Panc1 (cell line): Measurements from ENCODE around the gene FEM1B. TPM values are rescaled to one million over a fixed set of nuclear protein-coding genes. Genes with fewer than 3 reads are reported as not detected.

Experiments used
- ATAC-seq: fragments of 200-7000 bp; cut with Tn5 transposase; 2 replicates; pipeline ENCODE4 v1.9.1; 2020; ENCODE audit warnings: mild to moderate bottlenecking, moderate library complexity
- BruUV-seq: library from RNA; stranded (reverse); fragments of 400-500 nt; replicated peaks from 2 replicates; lab custom pipeline; 2021; lab: Mats Ljungman, UMichigan
- CTCF ChIA-PET: fragments of 300-600 bp; sonication (Branson Sonifier 250); formaldehyde crosslinking; loops from one replicate; lab custom pipeline; 2022; ENCODE audit warnings: antibody characterized with exemption; lab: Charles Lee
- POLR2A ChIA-PET: fragments of 300-600 bp; sonication (Branson Sonifier 250); formaldehyde crosslinking; loops from one replicate; lab custom pipeline; 2022; ENCODE audit warnings: antibody characterized with exemption; lab: Charles Lee
- DNase-seq: peaks from one replicate; pipeline ENCODE4 v3.0.0-alpha.2; 2010; ENCODE audit warnings: low read depth, low spot score
- H3K27ac ChIP-seq: 2 replicates; pipeline ENCODE4 v1.5.1; 2011; ENCODE audit warnings: mild to moderate bottlenecking, low read length, inconsistent platforms
- H3K27me3 ChIP-seq: fragments of 200-500 bp; sonication (Bioruptor generic); 2 replicates; pipeline ENCODE4 v1.6.0; 2014; ENCODE audit warnings: low read length, inconsistent platforms; ENCODE audit not compliant: control insufficient read depth, insufficient read depth
- H3K36me3 ChIP-seq: fragments of 200-500 bp; sonication (Bioruptor generic); 2 replicates; pipeline ENCODE4 v1.5.1; 2014; ENCODE audit warnings: inconsistent platforms, mild to moderate bottlenecking, low read length, moderate library complexity; ENCODE audit not compliant: control insufficient read depth, insufficient read depth
- H3K4me1 ChIP-seq: 2 replicates; pipeline ENCODE4 v1.5.1; 2011; ENCODE audit warnings: inconsistent platforms, mild to moderate bottlenecking, low read length, moderate library complexity; ENCODE audit not compliant: control insufficient read depth, insufficient read depth
- H3K4me3 ChIP-seq, 2 experiments: 2 replicates each; pipeline ENCODE4 v1.5.1; 2011 to 2012; ENCODE audit warnings: low read depth in 2 of 2, low read length in 2 of 2, mild to moderate bottlenecking in 2 of 2, inconsistent platforms in 1 of 2, moderate library complexity in 1 of 2
- H3K9me3 ChIP-seq: fragments of 200-500 bp; sonication (Bioruptor generic); 2 replicates; pipeline ENCODE4 v1.5.1; 2014; ENCODE audit warnings: low read depth, mild to moderate bottlenecking, inconsistent platforms, low read length, moderate library complexity; ENCODE audit not compliant: control insufficient read depth, insufficient read depth
- POLR2AphosphoS5 ChIP-seq: IDR thresholded peaks from 2 replicates; pipeline ENCODE4 v1.6.1; 2012; ENCODE audit warnings: mild to moderate bottlenecking, low read depth, low read length, moderate library complexity
- SIN3A ChIP-seq: IDR thresholded peaks from 2 replicates; pipeline ENCODE4 v1.6.1; 2012; ENCODE audit warnings: low read depth, mild to moderate bottlenecking, low read length, moderate library complexity, borderline replicate concordance; ENCODE audit not compliant: insufficient read depth
- TCF7L2 ChIP-seq: IDR thresholded peaks from 2 replicates; pipeline ENCODE4 v1.6.1; 2011; ENCODE audit warnings: mild to moderate bottlenecking, low read depth, low read length, inconsistent platforms
- in situ Hi-C: cut with HindIII; loops from 2 replicates; pipeline ENCODE4 v1.10.0; 2016; ENCODE audit warnings: low sequenced_read_pairs, low pct_unique_long_range_greater_than_20kb
- intact Hi-C: fragments of 100-400 bp; cut with micrococcal nuclease; formaldehyde crosslinking; loops from one replicate; pipeline ENCODE4 v1.10.0; 2022; ENCODE audit not compliant: unreplicated experiment
- total RNA-seq: library from RNA; stranded (reverse); gene quantifications from one replicate; pipeline ENCODE4 v1.2.1, GENCODE V29; 2021; ENCODE audit not compliant: unreplicated experiment
- TF ChIP-seq, protein P1 (sequence below): fragments of 450-650 bp; IDR thresholded peaks from 2 replicates; pipeline ENCODE4 v1.5.1; 2017; ENCODE audit warnings: mild to moderate bottlenecking
- TF ChIP-seq, protein P2 (sequence below), 2 experiments: IDR thresholded peaks; 2 replicates each; pipeline ENCODE4 v1.6.1; 2011 to 2012; ENCODE audit warnings: low read depth in 2 of 2, control low read depth in 1 of 2, low read length in 1 of 2, mild to moderate bottlenecking in 1 of 2, moderate library complexity in 1 of 2; ENCODE audit not compliant: insufficient read depth in 1 of 2

Gene FEM1B
- total RNA-seq, 1 experiment from 2014 or later, result 34.8 TPM

DNA sequence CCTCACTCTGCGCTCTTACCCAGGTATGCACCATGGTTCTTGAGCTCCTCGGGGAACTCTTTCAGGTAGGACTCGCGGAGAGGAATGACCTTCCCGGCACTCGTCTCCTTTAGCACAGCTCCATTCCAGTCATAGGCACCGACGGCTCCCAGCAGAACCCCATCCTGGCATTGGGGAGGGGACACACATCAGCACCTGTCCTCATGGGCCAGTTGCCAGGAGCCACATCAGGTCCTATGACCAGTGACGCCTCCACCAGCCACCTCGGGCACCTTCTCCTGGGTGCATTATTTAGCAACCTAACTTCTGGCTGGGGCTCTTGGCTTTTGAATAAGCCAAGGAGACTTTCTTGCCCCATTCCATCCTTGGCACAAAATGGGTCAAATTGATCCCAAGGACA lies 61.9 kb downstream of the FEM1B start:
- Histone ChIP-seq H3K9me3 (no peaks in the 10 kb centered on the region), H3K36me3 (no peaks in the 10 kb centered on the region), H3K27me3 (no peaks in the 10 kb centered on the region), H3K27ac (no peak overlapping the region), H3K4me3 (no peak overlapping the region), H3K4me1 (no peaks in the 10 kb centered on the region)
- ATAC-seq, result no peak
- no TSS peak for BruUV-seq
- ChIA-PET CTCF (no interaction called here), POLR2A (no interaction called here)
- TF ChIP-seq, protein P1, sequence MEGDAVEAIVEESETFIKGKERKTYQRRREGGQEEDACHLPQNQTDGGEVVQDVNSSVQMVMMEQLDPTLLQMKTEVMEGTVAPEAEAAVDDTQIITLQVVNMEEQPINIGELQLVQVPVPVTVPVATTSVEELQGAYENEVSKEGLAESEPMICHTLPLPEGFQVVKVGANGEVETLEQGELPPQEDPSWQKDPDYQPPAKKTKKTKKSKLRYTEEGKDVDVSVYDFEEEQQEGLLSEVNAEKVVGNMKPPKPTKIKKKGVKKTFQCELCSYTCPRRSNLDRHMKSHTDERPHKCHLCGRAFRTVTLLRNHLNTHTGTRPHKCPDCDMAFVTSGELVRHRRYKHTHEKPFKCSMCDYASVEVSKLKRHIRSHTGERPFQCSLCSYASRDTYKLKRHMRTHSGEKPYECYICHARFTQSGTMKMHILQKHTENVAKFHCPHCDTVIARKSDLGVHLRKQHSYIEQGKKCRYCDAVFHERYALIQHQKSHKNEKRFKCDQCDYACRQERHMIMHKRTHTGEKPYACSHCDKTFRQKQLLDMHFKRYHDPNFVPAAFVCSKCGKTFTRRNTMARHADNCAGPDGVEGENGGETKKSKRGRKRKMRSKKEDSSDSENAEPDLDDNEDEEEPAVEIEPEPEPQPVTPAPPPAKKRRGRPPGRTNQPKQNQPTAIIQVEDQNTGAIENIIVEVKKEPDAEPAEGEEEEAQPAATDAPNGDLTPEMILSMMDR, result no peak
- TF ChIP-seq, protein P2, sequence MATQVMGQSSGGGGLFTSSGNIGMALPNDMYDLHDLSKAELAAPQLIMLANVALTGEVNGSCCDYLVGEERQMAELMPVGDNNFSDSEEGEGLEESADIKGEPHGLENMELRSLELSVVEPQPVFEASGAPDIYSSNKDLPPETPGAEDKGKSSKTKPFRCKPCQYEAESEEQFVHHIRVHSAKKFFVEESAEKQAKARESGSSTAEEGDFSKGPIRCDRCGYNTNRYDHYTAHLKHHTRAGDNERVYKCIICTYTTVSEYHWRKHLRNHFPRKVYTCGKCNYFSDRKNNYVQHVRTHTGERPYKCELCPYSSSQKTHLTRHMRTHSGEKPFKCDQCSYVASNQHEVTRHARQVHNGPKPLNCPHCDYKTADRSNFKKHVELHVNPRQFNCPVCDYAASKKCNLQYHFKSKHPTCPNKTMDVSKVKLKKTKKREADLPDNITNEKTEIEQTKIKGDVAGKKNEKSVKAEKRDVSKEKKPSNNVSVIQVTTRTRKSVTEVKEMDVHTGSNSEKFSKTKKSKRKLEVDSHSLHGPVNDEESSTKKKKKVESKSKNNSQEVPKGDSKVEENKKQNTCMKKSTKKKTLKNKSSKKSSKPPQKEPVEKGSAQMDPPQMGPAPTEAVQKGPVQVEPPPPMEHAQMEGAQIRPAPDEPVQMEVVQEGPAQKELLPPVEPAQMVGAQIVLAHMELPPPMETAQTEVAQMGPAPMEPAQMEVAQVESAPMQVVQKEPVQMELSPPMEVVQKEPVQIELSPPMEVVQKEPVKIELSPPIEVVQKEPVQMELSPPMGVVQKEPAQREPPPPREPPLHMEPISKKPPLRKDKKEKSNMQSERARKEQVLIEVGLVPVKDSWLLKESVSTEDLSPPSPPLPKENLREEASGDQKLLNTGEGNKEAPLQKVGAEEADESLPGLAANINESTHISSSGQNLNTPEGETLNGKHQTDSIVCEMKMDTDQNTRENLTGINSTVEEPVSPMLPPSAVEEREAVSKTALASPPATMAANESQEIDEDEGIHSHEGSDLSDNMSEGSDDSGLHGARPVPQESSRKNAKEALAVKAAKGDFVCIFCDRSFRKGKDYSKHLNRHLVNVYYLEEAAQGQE (IDR thresholded peaks at IDR 0.05; ENCODE audit: insufficient read depth in 1 of 2, low read depth in 2 of 2, low read length in 1 of 2), result no peak
- TF ChIP-seq TCF7L2 (no peak), POLR2AphosphoS5 (no peak), SIN3A (no peak)
- in situ Hi-C loops (no loop called here), intact Hi-C loops (no loop called here)
- DNase-seq, result no peak

DNA sequence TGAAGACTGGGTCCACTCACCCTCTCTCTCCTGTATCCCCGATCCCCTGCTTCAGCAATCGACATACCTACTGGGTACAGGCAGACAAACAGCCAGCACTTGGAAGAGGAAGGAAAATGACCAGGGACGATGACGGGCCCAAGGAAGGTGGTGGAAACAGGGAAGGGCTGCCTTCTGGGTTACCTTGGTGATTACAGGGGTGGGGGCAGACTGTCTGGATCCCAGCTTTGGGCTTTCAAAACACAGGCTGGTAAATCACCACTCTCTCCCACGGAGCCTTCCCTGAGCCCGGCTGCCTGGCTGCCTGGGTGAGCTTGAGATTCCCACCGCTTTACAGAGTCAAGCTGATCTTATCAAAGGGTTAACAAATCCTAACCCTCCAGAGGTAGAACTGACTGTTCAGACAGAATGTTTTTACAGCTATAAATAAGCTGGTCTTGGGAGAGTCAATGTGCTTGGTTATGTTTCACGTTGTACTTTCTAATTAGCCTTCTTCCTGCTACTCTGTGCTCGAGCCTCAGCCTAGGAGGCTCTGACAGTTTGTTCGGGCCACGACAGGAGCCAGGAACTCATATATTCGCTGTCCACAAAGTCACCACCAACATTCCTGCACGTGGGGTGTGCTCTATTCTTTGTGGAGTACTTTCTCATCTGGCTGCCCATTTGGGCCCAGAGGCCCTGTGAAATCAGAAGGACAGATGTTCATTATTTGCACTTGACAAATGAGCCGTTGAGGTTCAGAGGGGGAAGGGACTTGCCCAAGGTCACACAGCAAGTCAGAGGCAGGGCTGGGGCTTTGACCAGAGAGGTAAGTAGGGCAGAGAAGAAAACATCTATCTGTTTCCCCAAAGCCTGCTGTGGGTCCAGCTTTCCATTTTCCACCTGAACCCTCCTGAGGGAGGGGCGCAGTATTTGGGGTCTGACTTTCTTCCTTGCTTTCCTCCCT lies 63.5 kb downstream of the FEM1B start:
- Histone ChIP-seq H3K27me3 (no peaks in the 10 kb centered on the region), H3K9me3 (no peaks in the 10 kb centered on the region), H3K27ac (no peak overlapping the region), H3K4me1 (no peaks in the 10 kb centered on the region), H3K36me3 (no peaks in the 10 kb centered on the region), H3K4me3 (no peak overlapping the region)
- TF ChIP-seq TCF7L2 (no peak), POLR2AphosphoS5 (no peak), SIN3A (no peak)
- TF ChIP-seq, protein P2 (IDR thresholded peaks at IDR 0.05; ENCODE audit: insufficient read depth in 1 of 2, low read depth in 2 of 2, low read length in 1 of 2), result no peak
- TF ChIP-seq, protein P1, result no peak
- BruUV-seq, result no TSS peak
- POLR2A ChIA-PET, result no interaction called here
- CTCF ChIA-PET, result no interaction called here
- DNase-seq (no peak), ATAC-seq (no peak)
- intact Hi-C loops, result no loop called here
- in situ Hi-C loops, result no loop called here
